SK-N-SH treated with all-trans-retinoic acid at 6 μM for 48 hours (cell line): Measurements from ENCODE around the gene SUGT1.

Experiments used
- ATAC-seq: fragments of 200-7000 bp; cut with Tn5 transposase; 3 replicates; pipeline ENCODE4 v1.9.1; 2020; ENCODE audit warnings: mild to moderate bottlenecking, moderate library complexity
- BACH2 ChIP-seq: fragments of 250-450 bp; sonication (Bioruptor Pico); IDR thresholded peaks from 2 replicates; pipeline ENCODE4 v1.9.0; 2021; ENCODE audit warnings: mild to moderate bottlenecking, borderline replicate concordance
- ESRRG ChIP-seq: fragments of 250-450 bp; sonication (Bioruptor Pico); IDR thresholded peaks from 2 replicates; pipeline ENCODE4 v1.6.1; 2021; ENCODE audit warnings: mild to moderate bottlenecking
- GLIS3 ChIP-seq: fragments of 250-450 bp; sonication (Bioruptor Pico); IDR thresholded peaks from 2 replicates; pipeline ENCODE4 v1.5.0; 2020; ENCODE audit warnings: mild to moderate bottlenecking, moderate library complexity
- ISL1 ChIP-seq: fragments of 250-450 bp; sonication (Bioruptor Pico); IDR thresholded peaks from 2 replicates; pipeline ENCODE4 v2.1.2; 2022; ENCODE audit warnings: mild to moderate bottlenecking, moderate library complexity
- OSR1 ChIP-seq: fragments of 250-450 bp; sonication (Bioruptor Pico); IDR thresholded peaks from 2 replicates; pipeline ENCODE4 v1.8.0; 2022; ENCODE audit warnings: moderate library complexity, mild to moderate bottlenecking, inconsistent platforms
- PPARA ChIP-seq: fragments of 250-450 bp; sonication (Bioruptor Pico); IDR thresholded peaks from 2 replicates; pipeline ENCODE4 v1.5.0; 2020; ENCODE audit warnings: mild to moderate bottlenecking, borderline replicate concordance
- TCF4 ChIP-seq: fragments of 250-450 bp; sonication (Bioruptor Pico); IDR thresholded peaks from 2 replicates; pipeline ENCODE4 v1.8.0; 2021; ENCODE audit warnings: mild to moderate bottlenecking, moderate library complexity, borderline replicate concordance
- TOX ChIP-seq: fragments of 250-450 bp; sonication (Bioruptor Pico); IDR thresholded peaks from 2 replicates; pipeline ENCODE4 v1.8.0; 2021; ENCODE audit warnings: mild to moderate bottlenecking, moderate library complexity, borderline replicate concordance
- ZFP3 ChIP-seq: fragments of 250-450 bp; sonication (Bioruptor Pico); IDR thresholded peaks from 2 replicates; pipeline ENCODE4 v1.5.0; 2020; ENCODE audit warnings: mild to moderate bottlenecking, moderate library complexity
- ZNF70 ChIP-seq: fragments of 450-650 bp; formaldehyde crosslinking; IDR thresholded peaks from 2 replicates; pipeline ENCODE4 v1.5.0; 2020; ENCODE audit warnings: mild to moderate bottlenecking, moderate library complexity
- ZNF8 ChIP-seq: fragments of 450-650 bp; formaldehyde crosslinking; IDR thresholded peaks from 2 replicates; pipeline ENCODE4 v1.5.0; 2020; ENCODE audit warnings: mild to moderate bottlenecking, moderate library complexity
- TF ChIP-seq, protein P1 (sequence below): fragments of 250-450 bp; sonication (Bioruptor Pico); IDR thresholded peaks from 2 replicates; pipeline ENCODE4 v1.5.0; 2020; ENCODE audit warnings: mild to moderate bottlenecking, moderate library complexity
- TF ChIP-seq, protein P2 (sequence below): fragments of 250-450 bp; sonication (Bioruptor Pico); IDR thresholded peaks from 2 replicates; pipeline ENCODE4 v1.5.1; 2021; ENCODE audit warnings: mild to moderate bottlenecking, moderate library complexity
- TF ChIP-seq, protein P3 (sequence below): fragments of 250-450 bp; sonication (Bioruptor Pico); IDR thresholded peaks from 2 replicates; pipeline ENCODE4 v1.8.0; 2021; ENCODE audit warnings: low read depth, mild to moderate bottlenecking, moderate library complexity, borderline replicate concordance
- TF ChIP-seq, protein P4 (sequence below): fragments of 250-450 bp; sonication (Bioruptor Pico); IDR thresholded peaks from 2 replicates; pipeline ENCODE4 v1.8.0; 2020; ENCODE audit warnings: mild to moderate bottlenecking, moderate library complexity, borderline replicate concordance

Gene SUGT1

GRCh38 chr13:52650731-52651130 lies 1.9 kb upstream of the SUGT1 start (continued):
- TF ChIP-seq, protein P1, sequence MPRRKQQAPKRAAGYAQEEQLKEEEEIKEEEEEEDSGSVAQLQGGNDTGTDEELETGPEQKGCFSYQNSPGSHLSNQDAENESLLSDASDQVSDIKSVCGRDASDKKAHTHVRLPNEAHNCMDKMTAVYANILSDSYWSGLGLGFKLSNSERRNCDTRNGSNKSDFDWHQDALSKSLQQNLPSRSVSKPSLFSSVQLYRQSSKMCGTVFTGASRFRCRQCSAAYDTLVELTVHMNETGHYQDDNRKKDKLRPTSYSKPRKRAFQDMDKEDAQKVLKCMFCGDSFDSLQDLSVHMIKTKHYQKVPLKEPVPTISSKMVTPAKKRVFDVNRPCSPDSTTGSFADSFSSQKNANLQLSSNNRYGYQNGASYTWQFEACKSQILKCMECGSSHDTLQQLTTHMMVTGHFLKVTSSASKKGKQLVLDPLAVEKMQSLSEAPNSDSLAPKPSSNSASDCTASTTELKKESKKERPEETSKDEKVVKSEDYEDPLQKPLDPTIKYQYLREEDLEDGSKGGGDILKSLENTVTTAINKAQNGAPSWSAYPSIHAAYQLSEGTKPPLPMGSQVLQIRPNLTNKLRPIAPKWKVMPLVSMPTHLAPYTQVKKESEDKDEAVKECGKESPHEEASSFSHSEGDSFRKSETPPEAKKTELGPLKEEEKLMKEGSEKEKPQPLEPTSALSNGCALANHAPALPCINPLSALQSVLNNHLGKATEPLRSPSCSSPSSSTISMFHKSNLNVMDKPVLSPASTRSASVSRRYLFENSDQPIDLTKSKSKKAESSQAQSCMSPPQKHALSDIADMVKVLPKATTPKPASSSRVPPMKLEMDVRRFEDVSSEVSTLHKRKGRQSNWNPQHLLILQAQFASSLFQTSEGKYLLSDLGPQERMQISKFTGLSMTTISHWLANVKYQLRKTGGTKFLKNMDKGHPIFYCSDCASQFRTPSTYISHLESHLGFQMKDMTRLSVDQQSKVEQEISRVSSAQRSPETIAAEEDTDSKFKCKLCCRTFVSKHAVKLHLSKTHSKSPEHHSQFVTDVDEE = no peak
- no peak for TF ChIP-seq GLIS3

- ATAC-seq = peak; percentile 49
- TF ChIP-seq ESRRG (CRISPR knock-in tag) (peak; percentile 68; the same call in 1 of the 2 replicates), ZNF8 (no peak), ZFP3 (CRISPR knock-in tag) (peak; percentile 35; the same call in 1 of the 2 replicates)
- TF ChIP-seq, protein P2, sequence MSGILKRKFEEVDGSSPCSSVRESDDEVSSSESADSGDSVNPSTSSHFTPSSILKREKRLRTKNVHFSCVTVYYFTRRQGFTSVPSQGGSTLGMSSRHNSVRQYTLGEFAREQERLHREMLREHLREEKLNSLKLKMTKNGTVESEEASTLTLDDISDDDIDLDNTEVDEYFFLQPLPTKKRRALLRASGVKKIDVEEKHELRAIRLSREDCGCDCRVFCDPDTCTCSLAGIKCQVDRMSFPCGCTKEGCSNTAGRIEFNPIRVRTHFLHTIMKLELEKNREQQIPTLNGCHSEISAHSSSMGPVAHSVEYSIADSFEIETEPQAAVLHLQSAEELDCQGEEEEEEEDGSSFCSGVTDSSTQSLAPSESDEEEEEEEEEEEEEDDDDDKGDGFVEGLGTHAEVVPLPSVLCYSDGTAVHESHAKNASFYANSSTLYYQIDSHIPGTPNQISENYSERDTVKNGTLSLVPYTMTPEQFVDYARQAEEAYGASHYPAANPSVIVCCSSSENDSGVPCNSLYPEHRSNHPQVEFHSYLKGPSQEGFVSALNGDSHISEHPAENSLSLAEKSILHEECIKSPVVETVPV (CRISPR knock-in tag) = 0 out of 2 replicates have a peak, but pooled peaks have one; percentile 56
These were observed 790 bp upstream of the SUGT1 start for GRCh38 chr13:52651897-52652195.

DNA sequence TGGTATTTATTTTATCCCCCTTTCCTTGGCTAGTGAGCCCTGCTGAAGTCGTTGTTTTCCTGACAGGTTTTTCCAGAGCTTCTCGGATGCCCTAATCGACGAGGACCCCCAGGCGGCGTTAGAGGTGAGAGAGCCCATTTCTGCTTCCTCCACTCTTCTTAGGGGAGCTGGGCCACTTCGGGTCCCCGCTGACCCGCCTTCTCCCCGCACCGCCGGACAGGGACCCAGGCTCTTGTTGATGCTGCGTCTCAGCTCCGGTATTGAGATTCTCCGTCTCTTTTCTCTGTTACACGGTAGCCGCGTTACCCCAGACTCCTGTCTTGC lies 306 bp downstream of the SUGT1 start:
- ATAC-seq = peak; percentile 32
- 0 out of 2 replicates have a peak, but pooled peaks have one; percentile 3 for TF ChIP-seq ZNF8
- TF ChIP-seq ZFP3 (CRISPR knock-in tag) = no peak

DNA sequence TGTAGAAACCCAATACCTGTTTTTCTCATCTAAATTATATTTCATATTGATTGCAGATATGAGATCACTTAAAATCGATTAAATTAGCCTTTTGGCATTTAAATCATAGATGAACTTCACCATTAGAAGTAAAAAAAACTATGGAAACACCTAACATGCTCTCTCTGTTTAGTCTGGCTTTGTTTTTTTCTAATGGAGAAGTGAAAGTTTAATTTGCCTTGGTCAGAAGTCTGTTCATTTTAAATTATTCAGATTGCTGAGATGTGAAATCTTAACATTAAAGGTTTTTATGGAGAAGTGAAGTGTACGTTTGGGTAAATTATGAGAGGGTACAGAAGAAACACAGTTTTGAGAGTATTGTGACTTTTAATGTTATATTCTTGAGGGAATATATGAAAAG lies 6.7 kb downstream of the SUGT1 start:
- ATAC-seq = no peak
- TF ChIP-seq PPARA = no peak
- TF ChIP-seq GLIS3 = no peak
- no peak for TF ChIP-seq TOX (CRISPR knock-in tag)
- no peak for TF ChIP-seq ESRRG (CRISPR knock-in tag)
- TF ChIP-seq, all 23 proteins: peak for 0

- TF ChIP-seq OSR1 (CRISPR knock-in tag) (no peak), ISL1 (CRISPR knock-in tag) (no peak), ZNF8 (no peak), ZFP3 (CRISPR knock-in tag) (no peak), ZNF70 (CRISPR knock-in tag) (no peak), BACH2 (CRISPR knock-in tag) (no peak)
- TF ChIP-seq, protein P3, sequence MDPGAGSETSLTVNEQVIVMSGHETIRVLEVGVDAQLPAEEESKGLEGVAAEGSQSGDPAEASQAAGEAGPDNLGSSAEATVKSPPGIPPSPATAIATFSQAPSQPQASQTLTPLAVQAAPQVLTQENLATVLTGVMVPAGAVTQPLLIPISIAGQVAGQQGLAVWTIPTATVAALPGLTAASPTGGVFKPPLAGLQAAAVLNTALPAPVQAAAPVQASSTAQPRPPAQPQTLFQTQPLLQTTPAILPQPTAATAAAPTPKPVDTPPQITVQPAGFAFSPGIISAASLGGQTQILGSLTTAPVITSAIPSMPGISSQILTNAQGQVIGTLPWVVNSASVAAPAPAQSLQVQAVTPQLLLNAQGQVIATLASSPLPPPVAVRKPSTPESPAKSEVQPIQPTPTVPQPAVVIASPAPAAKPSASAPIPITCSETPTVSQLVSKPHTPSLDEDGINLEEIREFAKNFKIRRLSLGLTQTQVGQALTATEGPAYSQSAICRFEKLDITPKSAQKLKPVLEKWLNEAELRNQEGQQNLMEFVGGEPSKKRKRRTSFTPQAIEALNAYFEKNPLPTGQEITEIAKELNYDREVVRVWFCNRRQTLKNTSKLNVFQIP (CRISPR knock-in tag) = no peak
- TF ChIP-seq, protein P4, sequence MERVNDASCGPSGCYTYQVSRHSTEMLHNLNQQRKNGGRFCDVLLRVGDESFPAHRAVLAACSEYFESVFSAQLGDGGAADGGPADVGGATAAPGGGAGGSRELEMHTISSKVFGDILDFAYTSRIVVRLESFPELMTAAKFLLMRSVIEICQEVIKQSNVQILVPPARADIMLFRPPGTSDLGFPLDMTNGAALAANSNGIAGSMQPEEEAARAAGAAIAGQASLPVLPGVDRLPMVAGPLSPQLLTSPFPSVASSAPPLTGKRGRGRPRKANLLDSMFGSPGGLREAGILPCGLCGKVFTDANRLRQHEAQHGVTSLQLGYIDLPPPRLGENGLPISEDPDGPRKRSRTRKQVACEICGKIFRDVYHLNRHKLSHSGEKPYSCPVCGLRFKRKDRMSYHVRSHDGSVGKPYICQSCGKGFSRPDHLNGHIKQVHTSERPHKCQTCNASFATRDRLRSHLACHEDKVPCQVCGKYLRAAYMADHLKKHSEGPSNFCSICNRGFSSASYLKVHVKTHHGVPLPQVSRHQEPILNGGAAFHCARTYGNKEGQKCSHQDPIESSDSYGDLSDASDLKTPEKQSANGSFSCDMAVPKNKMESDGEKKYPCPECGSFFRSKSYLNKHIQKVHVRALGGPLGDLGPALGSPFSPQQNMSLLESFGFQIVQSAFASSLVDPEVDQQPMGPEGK (CRISPR knock-in tag) = no peak
- no peak for ATAC-seq
These were observed 11.6 kb downstream of the SUGT1 start for GRCh38 chr13:52664272-52664671.

DNA sequence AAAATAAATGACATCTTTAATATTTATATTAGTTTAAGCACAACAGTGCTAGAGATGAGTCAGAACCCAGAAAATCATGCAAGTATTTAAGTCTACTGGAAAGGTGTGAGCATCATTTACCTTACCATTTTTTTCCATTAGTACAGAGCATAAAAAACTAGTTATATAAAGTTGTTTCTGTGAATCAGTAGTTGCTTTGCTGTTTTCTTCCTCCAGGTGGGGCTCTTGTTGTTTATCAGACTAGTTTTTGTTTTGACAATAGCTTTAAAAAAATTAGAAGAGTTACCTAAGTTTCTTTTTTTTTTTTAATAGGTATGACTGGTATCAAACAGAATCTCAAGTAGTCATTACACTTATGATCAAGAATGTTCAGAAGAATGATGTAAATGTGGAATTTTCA lies 12.7 kb downstream of the SUGT1 start:
- peak; percentile 45; the same call in 2 of the 3 replicates for ATAC-seq
- TF ChIP-seq BACH2 (CRISPR knock-in tag) (no peak), ZNF70 (CRISPR knock-in tag) (no peak), TCF4 (no peak)

DNA sequence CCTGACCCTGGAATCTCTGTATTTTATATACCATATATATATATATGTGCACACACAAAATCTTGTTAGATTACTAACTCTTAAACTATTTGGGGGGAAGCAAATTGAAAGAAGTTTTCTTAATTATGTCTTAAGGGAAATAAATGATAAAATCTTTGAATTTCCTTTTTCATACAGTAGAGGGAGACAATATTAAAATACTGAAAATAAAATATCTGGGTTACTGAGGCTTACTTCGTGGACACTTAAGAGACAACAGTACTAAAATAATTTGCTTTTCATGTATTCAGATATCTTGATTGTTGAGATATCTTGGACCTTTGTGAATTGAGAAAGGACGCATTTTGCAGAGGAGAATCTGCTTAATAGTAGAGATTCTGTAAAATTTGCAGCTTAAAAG lies 17.0 kb downstream of the SUGT1 start:
- ATAC-seq = no peak
- no peak for TF ChIP-seq PPARA
- TF ChIP-seq, protein P2 (CRISPR knock-in tag) = no peak
- no peak for TF ChIP-seq ZNF70 (CRISPR knock-in tag)
- TF ChIP-seq TOX (CRISPR knock-in tag) = no peak
- TF ChIP-seq, all 23 proteins: peak for 0
